Stimulated activated naive CD4-positive, alpha-beta T cell treated with Interleukin-2 at 50 U/mL for 16 hours (primary cell): ENCODE data around the gene ARMC12.

Experiments
- DNase-seq: peaks from one replicate; lab custom pipeline; 2025; lab: John Stamatoyannopoulos, UW

ARMC12 gene

GRCh38 chr6:35776364-35777215, 39.8 kb downstream of the ARMC12 start, which contains the start of gene CLPSL2:
CLPSL2 (plus strand) TSS chr6:35776598; CDS start chr6:35776619, 21 bp downstream.
- DNase-seq, result no peak

- no peak for DNase-seq
These were observed 40.7 kb downstream of the ARMC12 start for GRCh38 chr6:35777356-35778102.

- no peak for DNase-seq
These were observed 41.6 kb downstream of the ARMC12 start for GRCh38 chr6:35778437-35778836.

GRCh38 chr6:35780719-35781118, 43.9 kb downstream of the ARMC12 start, which contains the start of gene CLPSL1:
CLPSL1 (plus strand) TSS chr6:35781019; CDS start chr6:35781111, 92 bp downstream.
- no peak for DNase-seq

GRCh38 chr6:35781290-35781689, 44.5 kb downstream of the ARMC12 start:
- DNase-seq, result no peak

DNA sequence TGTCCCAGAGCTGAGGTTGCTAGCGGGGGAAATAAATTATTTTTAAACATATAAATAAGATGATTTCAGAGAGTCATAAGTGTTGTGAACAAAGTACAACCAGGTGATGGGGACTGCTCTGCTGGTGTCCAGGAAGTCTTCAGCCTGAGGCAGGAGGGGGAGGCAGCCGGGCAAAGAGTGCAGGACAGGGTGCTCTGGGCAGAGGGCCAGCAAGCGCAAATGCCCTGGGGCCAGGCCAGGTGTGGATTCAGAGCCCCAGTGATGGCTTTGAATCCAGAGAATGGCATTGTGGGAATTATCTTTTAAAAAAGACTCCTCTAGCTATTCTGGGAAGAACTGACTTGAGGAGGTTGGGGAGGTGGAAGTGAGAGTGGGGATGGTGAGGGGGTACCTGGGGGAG, 45.6 kb downstream of the ARMC12 start:
- DNase-seq, result no peak

- DNase-seq, result no peak
These were observed 47.4 kb downstream of the ARMC12 start for GRCh38 chr6:35784200-35784599.

GRCh38 chr6:35786272-35786671, 49.4 kb downstream of the ARMC12 start:
- no peak for DNase-seq

DNA sequence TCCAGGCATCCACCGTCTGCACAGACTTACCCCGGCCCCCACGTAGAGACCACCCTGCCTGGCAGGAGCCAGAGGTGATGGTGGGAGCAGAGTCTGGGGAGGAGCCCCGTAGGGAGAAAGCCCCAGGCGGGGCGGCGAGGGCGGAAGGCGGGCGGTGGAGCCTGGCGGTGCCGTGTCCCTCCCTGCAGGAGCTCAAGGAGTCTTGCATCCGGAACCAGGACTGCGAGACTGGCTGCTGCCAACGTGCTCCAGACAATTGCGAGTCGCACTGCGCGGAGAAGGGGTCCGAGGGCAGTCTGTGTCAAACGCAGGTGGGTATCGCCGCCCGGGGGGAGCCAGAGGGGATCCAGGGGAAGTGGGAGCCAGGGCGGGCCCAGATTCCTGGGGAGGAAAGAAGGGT, 50.0 kb downstream of the ARMC12 start:
- DNase-seq, result no peak

DNA sequence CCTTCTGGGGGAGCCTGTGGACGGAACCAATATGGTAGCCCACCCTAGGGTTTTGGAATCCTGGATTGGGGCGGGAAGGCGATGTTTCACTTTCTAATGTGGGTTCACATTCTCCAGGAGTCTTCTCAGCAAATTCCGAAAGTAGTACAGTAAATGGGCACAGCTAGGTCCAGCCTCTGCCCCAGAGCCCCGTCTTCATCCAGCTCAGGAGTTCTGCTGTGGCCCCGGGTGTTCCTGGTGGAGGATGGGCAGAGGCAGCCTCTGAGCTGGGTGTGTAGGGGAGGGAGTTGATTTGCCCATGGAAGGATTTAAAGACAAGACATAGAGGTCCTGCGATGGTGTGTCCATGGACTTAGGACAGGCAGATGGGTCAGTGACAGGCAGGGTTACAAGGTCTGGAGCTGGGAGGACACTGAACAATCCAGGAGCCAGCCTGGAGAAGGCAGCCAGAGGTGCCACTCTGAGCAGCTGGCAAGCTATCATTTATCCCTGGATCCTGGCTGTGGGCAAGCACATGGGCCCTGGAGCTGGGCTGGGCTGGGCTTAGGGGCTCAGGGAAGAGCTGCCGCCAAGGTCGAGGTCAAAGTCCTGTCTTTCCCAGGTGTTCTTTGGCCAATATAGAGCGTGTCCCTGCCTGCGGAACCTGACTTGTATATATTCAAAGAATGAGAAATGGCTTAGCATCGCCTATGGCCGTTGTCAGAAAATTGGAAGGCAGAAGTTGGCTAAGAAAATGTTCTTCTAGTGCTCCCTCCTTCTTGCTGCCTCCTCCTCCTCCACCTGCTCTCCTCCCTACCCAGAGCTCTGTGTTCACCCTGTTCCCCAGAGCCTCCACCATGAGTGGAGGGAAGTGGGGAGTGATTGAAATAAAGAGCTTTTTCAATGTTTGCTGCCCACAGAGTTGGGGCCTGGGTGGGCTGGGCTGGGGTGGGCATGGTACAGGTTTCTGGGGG, 50.7 kb downstream of the ARMC12 start:
- DNase-seq, result no peak

DNA sequence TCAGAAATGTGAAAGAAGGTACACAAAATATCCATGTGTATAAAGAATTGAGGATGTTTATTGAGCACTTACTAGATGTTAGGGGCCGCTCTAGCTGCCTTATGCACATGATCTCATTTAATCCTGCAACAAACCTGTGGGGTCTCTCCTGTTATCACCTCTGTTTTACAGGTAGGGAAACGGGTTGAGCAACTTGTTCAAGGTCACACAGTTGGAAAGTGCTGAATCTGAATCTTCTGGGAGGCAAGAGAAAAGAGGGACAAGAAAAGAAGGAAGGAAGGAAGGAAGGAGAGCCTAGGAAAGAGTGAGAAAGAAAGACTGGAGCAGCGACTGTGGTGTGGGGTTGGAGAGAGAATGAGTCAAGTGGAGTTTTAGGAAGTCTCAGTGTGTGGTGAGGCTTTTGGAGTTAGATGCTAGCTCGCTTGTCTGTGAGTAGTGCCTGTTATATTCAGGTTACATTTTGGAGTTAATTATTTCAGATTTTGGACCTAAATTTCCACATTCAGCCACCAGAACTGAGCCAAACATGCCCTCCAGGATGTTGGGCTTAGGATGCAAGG, 51.7 kb downstream of the ARMC12 start:
- no peak for DNase-seq

DNA sequence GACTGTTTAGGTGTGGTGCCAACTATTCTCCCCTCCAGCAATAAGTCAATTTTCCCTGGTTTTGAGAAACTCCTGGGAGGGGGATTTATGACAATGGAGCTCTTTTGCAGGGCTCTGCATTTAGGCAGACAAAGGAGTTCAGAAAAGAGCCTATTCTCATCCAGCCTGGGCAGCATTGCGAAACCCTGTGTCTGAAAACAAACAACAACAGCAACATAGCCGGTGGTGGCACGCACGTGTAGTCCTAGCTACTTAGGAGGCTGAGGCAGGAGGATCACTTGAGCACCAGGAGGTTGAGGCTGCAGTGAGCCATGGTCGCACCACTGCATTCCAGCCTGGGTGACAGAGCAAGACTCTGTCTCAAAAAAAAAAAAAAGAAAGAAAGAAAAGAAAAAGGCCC, 53.9 kb downstream of the ARMC12 start:
- DNase-seq, result no peak

DNA sequence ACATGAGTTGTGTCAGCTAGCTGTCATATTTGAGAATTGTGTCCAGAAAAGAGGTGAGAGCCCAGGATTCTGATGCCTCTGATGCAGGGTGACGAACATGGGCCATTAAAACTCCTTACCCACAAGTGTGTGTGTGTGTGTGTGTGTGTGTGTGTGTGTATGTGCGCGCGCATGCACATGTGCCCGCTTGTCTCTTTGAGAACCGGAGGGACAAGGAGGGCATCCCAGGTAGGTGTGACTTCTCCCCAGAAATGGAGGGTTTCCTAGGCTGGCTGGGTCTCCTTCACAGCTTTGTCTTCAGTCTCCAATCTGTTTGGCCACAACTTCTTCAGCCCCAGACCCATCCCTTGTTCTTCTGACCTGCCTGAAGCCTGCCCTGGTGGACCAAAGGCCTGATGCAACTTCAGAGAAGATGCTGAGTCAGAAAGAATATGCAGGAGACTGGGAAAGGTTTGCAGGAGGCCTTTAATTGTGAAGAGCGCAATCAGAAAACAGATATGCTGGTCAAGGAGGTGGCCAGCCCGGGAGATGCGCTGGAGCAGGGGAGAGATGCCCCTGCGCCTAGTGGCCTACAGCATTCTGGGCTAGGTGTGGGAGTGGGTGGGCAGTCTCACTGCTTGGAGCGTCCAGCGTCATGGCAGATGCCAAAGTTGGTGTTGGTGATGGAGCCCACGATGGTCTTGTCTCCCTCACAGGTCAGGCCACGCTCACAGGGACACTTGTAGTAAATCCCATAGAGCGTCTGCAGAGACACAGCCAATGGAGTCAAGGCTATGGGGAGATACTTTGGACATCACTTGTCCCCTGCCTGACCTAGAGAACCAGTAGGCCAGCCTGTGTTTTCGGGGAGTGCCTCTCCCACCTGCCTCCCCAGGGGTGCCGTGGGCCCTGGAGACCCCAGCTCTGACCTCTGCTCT, 58.0 kb downstream of the ARMC12 start:
- DNase-seq, result no peak

- DNase-seq, result no peak
These were observed 58.7 kb downstream of the ARMC12 start for GRCh38 chr6:35795453-35796071.

- no peak for DNase-seq
These were observed 59.4 kb downstream of the ARMC12 start for GRCh38 chr6:35796236-35796635.

DNA sequence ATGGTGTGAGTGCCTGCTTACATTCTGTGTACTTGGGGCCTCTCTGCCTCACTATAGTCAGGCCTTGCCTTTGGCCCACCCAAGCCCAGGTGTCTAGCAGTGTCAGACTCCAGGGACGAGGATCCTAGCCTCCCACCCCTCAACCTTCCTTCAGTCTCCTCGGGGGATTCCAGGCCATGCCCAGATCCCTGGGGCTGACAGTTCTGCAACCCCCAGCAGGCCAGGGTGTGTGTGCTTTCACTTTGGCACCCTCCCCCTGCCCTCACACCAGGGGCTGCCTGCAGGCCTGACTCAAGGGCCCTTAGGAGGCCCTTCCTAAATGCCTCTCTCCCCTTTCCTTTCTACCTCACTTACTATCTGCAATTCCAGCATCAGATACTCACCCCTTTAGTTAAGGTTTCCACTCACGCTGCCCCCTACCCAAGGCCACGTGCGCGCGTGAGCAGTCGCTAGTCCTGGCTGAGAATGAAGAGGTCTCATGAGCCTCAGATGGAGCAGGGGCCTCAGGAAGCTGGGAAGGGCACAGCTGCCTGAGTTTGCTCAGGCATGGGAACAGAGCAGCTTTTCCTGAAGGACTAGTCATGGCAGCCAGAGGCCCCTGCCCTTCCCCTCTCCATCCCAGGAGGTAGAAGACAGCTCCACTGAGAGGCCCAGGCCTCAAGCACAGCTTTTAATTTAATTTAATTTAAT, 61.1 kb downstream of the ARMC12 start:
- no peak for DNase-seq
